Activated CD4-positive, alpha-beta T cell treated with anti-CD3 and anti-CD28 coated beads, Interleukin-2, amount 50 U/mL, for 1 hour (primary cell): Measurements from ENCODE around the gene THSD4.
"Not testable (repeated sequence)": the region's sequence is repeated elsewhere in the genome, so short reads cannot be mapped to it uniquely, and the experiment has no call there.

Experiments used
- DNase-seq: peaks from one replicate; pipeline ENCODE4 v3.0.0-alpha.2; 2020

The THSD4 gene

DNA sequence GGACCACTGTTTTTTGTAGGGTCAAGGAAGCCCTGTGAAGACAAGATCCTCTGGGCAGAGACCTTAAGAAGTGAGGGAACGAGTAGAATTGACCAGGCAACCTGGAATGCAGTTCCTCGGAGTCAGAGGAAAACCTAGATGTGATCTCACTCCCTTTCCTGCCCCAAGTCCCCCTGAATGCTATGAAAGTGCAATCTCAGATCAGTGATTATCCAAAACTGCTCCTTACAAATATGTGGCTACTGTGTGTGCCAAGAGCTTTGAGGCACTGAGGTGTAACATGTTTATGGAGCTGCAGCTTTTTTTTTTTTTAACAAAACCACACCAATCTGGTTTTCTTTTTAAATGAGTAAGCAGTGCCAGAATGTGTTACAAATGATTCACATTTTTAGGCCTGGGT lies 35.8 kb downstream of the THSD4 start:
- no peak for DNase-seq

DNA sequence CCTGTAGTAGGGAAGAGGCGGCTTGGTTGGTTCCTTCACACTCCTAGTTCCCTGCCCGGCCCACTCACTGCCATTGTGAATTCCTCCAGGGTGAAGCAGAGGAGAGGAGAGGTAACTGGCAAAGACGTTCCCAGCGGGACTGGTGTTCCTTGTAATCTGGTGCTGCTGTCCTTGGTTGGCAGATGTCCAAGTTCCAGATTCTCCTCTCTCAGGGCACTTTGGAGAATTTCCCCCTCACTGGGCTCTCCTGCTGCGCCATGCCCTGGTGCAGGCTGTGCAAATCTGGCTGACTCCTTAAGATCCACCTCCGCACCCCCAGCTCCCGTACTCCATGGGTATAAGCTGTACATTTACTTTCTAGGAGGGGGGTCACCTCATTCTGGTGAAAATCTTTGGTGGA lies 37.3 kb downstream of the THSD4 start:
- no peak for DNase-seq

GRCh38 chr15:71153823-71154524 lies 38.7 kb downstream of the THSD4 start:
- no peak for DNase-seq

- DNase-seq, result no peak
Measured at GRCh38 chr15:71154607-71155200, 39.4 kb downstream of the THSD4 start.

GRCh38 chr15:71155534-71155933 lies 40.3 kb downstream of the THSD4 start:
- no peak for DNase-seq

DNA sequence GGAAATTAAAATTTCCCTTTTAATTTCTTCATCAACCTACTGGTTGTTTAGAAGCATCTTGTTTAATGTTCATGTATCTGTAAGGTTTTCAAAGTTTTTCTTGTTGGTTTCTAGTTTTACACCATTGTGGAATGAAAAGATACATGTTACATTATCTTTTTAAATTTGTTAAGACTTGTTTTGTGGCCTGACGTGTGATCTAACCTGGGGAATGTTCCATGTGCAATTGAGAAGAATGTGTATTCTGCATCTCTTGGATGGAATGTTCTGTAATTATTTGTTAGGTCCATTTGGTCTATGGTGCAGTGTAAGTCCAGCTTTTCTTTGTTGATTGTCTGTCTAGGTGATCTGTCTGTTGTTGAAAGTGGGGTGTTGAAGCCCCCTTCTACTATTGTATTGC lies 45.7 kb downstream of the THSD4 start:
- DNase-seq, result no peak

DNA sequence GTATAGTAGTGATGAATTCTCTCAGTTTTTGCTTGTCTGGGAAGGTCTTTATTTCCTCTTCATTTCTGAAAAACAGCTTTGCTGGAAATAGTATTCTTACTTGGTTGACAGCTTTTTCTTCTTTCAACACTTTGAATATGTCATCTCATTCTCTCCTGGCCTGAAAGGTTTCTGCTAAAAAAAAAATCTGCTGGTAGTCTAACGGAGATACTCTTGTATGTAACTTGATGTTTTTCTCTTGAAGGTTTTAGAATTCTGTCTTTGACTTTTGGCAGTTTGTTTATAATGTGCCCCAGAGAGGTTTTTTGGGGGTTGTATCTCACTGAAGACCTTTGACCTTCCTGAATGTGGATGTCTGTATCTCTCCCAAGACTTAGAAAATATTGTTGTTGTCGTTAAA lies 47.0 kb downstream of the THSD4 start:
- DNase-seq, result no peak

DNA sequence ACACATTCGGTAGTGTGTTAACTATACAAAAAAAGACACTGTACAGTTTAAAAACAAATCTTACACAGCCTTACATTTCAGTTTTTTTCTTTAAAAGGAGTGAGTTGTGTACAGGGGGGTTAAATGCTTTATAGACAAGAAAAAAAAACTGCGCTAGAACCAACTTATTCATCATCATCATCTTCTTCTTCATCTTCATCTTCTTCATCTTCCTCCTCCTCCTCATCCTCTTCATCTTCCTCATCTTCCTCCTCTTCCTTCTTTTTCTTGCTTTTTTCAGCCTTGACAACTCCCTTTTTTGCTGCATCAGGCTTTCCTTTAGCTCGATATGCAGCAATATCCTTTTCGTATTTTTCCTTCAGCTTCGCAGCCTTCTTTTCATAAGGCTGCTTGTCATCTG lies 49.3 kb downstream of the THSD4 start:
- DNase-seq, result not testable (repeated sequence)

DNA sequence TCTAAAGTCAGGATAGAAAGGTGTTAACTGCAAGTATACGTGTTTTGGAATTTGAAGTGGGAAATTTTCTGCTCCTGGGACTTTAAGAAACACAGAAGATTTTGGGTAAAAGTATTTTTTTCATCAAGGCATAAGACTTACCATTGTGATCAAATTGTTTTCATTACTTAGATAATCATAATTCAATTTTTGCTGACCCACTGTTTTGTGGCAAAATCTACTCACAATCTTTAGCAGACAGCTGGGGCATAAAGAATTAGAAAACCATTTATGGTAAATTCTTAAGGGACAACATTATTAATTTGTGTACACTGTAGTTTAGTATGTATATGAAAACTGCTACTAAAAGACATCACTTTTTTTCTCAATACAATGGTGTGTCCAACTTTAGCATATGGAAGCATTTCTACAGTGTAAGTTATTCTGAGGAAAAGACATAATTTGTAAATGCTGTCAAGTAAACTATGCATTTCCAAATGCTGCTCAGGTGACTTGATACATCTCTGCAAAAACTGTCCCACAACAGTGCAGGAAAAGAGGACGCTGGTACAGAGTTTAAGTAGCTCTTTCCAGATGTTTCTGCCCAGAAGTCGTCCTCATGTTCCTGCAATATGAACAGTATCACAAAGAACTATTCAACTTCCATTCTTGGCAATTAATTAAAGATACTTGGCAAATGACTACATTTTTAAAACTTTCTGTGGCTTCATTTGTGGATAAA lies 52.3 kb downstream of the THSD4 start:
- no peak for DNase-seq

- no peak for DNase-seq
Measured at GRCh38 chr15:71168166-71168834, 53.0 kb downstream of the THSD4 start.

DNA sequence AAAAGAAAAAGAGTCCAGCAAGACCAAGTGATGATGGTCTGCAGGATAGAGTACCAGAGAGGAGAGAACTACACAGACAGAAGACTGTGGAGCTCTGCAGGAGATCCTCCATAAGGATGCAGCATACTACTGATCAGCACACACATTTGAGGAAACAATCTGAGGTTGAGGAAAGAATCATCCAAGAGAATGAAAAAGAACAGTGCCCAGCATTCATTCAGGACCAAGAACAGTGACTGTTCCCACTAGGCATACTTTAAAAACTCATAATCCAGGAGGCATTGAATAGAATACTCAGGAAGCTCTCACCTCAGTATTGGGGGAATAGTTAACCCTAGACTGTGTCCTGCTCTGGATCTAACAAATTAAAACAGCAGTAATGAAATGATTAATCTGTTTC lies 54.9 kb downstream of the THSD4 start:
- DNase-seq, result no peak

GRCh38 chr15:71171195-71171594 lies 55.9 kb downstream of the THSD4 start:
- DNase-seq, result no peak

DNA sequence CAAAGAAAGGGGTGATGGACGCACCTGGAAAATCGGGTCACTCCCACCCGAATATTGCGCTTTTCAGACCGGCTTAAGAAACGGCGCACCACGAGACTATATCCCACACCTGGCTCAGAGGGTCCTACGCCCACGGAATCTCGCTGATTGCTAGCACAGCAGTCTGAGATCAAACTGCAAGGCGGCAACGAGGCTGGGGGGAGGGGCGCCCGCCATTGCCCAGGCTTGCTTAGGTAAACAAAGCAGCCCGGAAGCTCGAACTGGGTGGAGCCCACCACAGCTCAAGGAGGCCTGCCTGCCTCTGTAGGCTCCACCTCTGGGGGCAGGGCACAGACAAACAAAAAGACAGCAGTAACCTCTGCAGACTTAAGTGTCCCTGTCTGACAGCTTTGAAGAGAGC lies 59.1 kb downstream of the THSD4 start:
- DNase-seq, result not testable (repeated sequence)

GRCh38 chr15:71180986-71181853 lies 65.9 kb downstream of the THSD4 start:
- no peak for DNase-seq

GRCh38 chr15:71182522-71182921 lies 67.3 kb downstream of the THSD4 start:
- no peak for DNase-seq

- DNase-seq, result no peak
Measured at GRCh38 chr15:71183063-71183462, 67.8 kb downstream of the THSD4 start.

- DNase-seq, result no peak
Measured at GRCh38 chr15:71185706-71186105, 70.4 kb downstream of the THSD4 start.

DNA sequence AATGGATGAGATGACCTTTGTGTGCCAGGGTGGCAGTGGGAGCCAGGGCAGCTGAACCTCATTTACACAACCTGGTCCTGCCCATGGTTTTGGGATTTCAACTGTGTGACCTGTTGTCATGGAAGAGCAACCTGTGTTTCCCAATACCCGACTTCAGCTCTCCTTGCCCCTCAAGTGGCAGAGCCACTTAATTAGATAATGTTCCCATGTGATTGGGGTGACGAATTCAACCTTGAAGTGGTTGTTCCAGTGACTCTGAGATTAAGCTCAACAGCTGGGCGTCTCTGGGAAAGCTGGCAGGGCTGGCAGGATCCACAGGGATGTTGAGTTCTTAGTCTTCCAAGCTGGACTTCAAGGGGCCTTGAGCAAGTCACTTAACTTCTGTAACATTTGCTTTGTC lies 71.0 kb downstream of the THSD4 start:
- DNase-seq, result no peak

DNA sequence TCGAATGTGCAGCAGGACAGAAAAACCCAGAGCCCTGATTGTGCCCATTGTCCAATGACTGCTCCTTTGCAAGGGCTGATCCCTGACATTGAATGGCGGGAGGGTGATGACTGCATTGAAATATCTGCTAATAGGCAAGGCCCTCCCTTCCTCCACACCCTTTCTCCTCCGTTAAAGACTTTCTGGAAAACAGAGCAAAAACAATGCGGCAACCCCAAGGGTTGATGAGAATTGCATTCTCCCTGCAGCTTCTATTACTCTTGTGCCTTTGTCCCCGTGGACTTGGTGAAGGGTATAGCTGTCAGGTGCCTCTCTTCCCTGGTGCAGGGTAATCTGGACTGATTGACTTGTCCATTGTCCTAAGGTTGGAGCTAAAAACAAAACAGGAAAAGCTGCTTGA lies 71.8 kb downstream of the THSD4 start:
- no peak for DNase-seq

DNA sequence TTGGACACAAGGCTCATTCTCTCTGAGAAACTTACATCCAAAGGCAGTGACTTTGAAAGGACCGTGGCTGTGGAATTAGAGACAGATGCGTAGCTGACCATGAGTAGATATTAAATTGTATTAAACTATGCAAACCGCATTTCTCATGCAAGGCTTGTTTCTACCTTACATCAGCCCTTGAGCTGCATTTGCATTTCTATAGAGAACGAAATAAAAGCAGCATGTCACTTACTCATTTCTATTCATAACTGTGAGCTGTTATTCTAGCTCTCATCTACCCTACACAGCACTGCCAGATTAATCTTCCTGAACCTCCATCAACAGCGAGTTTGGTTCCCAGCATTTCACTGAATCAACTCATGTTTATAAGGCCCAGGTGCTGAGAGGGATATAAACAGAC lies 72.3 kb downstream of the THSD4 start:
- DNase-seq, result no peak

GRCh38 chr15:71189718-71190117 lies 74.4 kb downstream of the THSD4 start:
- DNase-seq, result no peak

DNA sequence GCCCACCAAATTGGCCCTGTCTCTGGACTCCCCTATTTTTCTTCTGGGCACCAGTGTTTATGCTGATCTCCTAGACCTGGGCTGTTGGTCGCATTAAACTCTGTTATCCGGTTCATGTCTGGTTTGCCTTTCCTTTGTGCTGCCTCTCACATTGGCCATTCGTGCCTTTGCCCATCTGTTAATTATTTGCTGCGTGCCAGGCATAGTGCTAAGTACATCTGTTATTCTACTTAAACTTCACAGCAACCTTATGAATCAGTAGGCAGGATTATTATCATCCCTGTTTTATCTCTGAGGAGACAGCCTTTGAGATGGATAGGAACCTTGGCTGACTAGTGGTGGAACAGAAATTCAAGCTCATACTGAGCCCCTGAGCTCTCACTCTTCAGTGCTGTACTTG lies 76.0 kb downstream of the THSD4 start:
- DNase-seq, result no peak

- DNase-seq, result no peak
Measured at GRCh38 chr15:71192816-71193215, 77.5 kb downstream of the THSD4 start.
